OCI-LY7 (cell line): ENCODE measurements around the gene UBAP2L. TPM values are rescaled to one million over a fixed set of nuclear protein-coding genes. Genes with fewer than 3 reads are reported as not detected.

Experiments
- BruUV-seq: library from RNA; stranded (reverse); fragments of 400-500 nt; replicated peaks from 2 replicates; lab custom pipeline; 2021; lab: Mats Ljungman, UMichigan
- CTCF ChIA-PET: fragments of 300-600 bp; sonication (Branson Sonifier 250); formaldehyde crosslinking; loops from one replicate; lab custom pipeline; 2022; ENCODE audit warnings: antibody characterized with exemption; ENCODE audit not compliant: unreplicated experiment; lab: Charles Lee
- POLR2A ChIA-PET: fragments of 300-600 bp; sonication (Branson Sonifier 250); formaldehyde crosslinking; loops from one replicate; lab custom pipeline; 2022; ENCODE audit warnings: antibody characterized with exemption; lab: Charles Lee
- DNase-seq: peaks from one replicate; pipeline ENCODE4 v3.0.0-alpha.2; 2015; ENCODE audit warnings: low spot score
- H2AFZ ChIP-seq: fragments of 200-600 bp; sonication (generic), shearing (Covaris generic); 2 replicates; pipeline ENCODE4 v1.6.1; 2014; ENCODE audit warnings: mild to moderate bottlenecking, antibody characterized with exemption, low read length, moderate library complexity
- H3K27ac ChIP-seq: fragments of 200-600 bp; sonication (generic); 2 replicates; pipeline ENCODE4 v1.5.1; 2014; ENCODE audit warnings: mixed run types, low read depth, mild to moderate bottlenecking, moderate library complexity, low read length, inconsistent platforms; ENCODE audit not compliant: poor library complexity, severe bottlenecking
- H3K36me3 ChIP-seq: fragments of 200-600 bp; sonication (generic); 2 replicates; pipeline ENCODE4 v1.6.1; 2014; ENCODE audit warnings: mild to moderate bottlenecking, antibody characterized with exemption, low read length, moderate library complexity, mixed read lengths; ENCODE audit not compliant: insufficient read depth
- H3K4me1 ChIP-seq: fragments of 200-600 bp; sonication (generic); 2 replicates; pipeline ENCODE4 v1.5.1; 2014; ENCODE audit warnings: mild to moderate bottlenecking, low read length; ENCODE audit not compliant: insufficient read depth, poor library complexity, severe bottlenecking
- H3K4me2 ChIP-seq: fragments of 200-600 bp; sonication (generic); 2 replicates; pipeline ENCODE4 v1.6.1; 2014; ENCODE audit warnings: mild to moderate bottlenecking, low read length
- H3K4me3 ChIP-seq: fragments of 200-600 bp; sonication (generic); 2 replicates; pipeline ENCODE4 v1.5.1; 2014; ENCODE audit warnings: mild to moderate bottlenecking, low read depth, low read length; ENCODE audit not compliant: poor library complexity, severe bottlenecking
- H3K79me2 ChIP-seq: fragments of 200-600 bp; sonication (generic); 2 replicates; pipeline ENCODE4 v1.6.1; 2016; ENCODE audit warnings: low read depth, mild to moderate bottlenecking, low read length, moderate library complexity, mixed read lengths; ENCODE audit not compliant: insufficient read depth
- H3K9me2 ChIP-seq: fragments of 200-600 bp; sonication (generic); 2 replicates; pipeline ENCODE4 v1.6.1; 2016; ENCODE audit warnings: mild to moderate bottlenecking, low read length, mixed read lengths; ENCODE audit not compliant: insufficient read depth
- H3K9me3 ChIP-seq: fragments of 200-600 bp; sonication (generic); 2 replicates; pipeline ENCODE4 v1.6.1; 2014; ENCODE audit warnings: mild to moderate bottlenecking, mixed run types, low read length, mixed read lengths
- H4K20me1 ChIP-seq: fragments of 200-600 bp; sonication (generic); 2 replicates; pipeline ENCODE4 v1.6.1; 2014; ENCODE audit warnings: mild to moderate bottlenecking, antibody characterized with exemption, low read length, moderate library complexity, mixed read lengths; ENCODE audit not compliant: insufficient read depth
- CTCF ChIP-seq: fragments of 200-600 bp; sonication (generic); conservative IDR thresholded peaks from 2 replicates; pipeline ENCODE4 v1.5.1; 2014; ENCODE audit warnings: mild to moderate bottlenecking, antibody characterized with exemption, low read length, moderate library complexity, mixed read lengths
- EZH2phosphoT487 ChIP-seq: fragments of 200-600 bp; sonication (generic); IDR thresholded peaks from 2 replicates; pipeline ENCODE4 v1.6.1; 2018; ENCODE audit warnings: low read depth, borderline replicate concordance, mild to moderate bottlenecking, mixed run types, antibody characterized with exemption, low read length, moderate library complexity, mixed read lengths
- intact Hi-C: fragments of 100-400 bp; cut with micrococcal nuclease; formaldehyde crosslinking; loops from one replicate; pipeline ENCODE4 v1.10.0; 2022; ENCODE audit not compliant: unreplicated experiment
- total RNA-seq, 2 experiments: library from RNA; depleted of rRNA in 1 of 2; stranded (reverse); fragments of >200 nt in 1 of 2; shearing (Covaris generic) in 1 of 2; gene quantifications; 2 replicates each; pipeline ENCODE4 v1.2.3, GENCODE V29; 2014 to 2022

The UBAP2L gene
- total RNA-seq, 2 experiments from 2014 or later: 80.4 to 179 TPM

GRCh38 chr1:154240294-154240833 lies 19.6 kb downstream of the UBAP2L start:
- no peak overlapping the region for H2AFZ ChIP-seq
- intact Hi-C loops: no loop called here
- peaks cover 4% of the 10 kb centered on the region for H4K20me1 ChIP-seq
- peaks cover 36% of the 10 kb centered on the region for H3K79me2 ChIP-seq
- H3K4me1 ChIP-seq: no peaks in the 10 kb centered on the region
- POLR2A ChIA-PET: interaction anchor here (1.0 kb wide), 1 partner anchor 57 kb away, joined by 4 read pairs; no protein-coding TSS in a partner anchor
- TF ChIP-seq CTCF (no peak), EZH2phosphoT487 (no peak)
- no peaks in the 10 kb centered on the region for H3K9me2 ChIP-seq
- no peak overlapping the region for H3K4me3 ChIP-seq
- no peak overlapping the region for H3K27ac ChIP-seq
- no peak for DNase-seq
- H3K9me3 ChIP-seq: no peaks in the 10 kb centered on the region
- BruUV-seq: no TSS peak
- H3K4me2 ChIP-seq: no peak overlapping the region
- H3K36me3 ChIP-seq: peaks cover 100% of the 10 kb centered on the region
- CTCF ChIA-PET: no interaction called here

- no peak overlapping the region for H3K4me2 ChIP-seq
- DNase-seq: no peak
- CTCF ChIA-PET: no interaction called here
- H4K20me1 ChIP-seq: peaks cover 4% of the 10 kb centered on the region; the same call in 1 of the 2 replicates
- no peak overlapping the region for H3K27ac ChIP-seq
- H3K79me2 ChIP-seq: peaks cover 33% of the 10 kb centered on the region
- no peaks in the 10 kb centered on the region for H3K9me2 ChIP-seq
- peaks cover 100% of the 10 kb centered on the region for H3K36me3 ChIP-seq
- no peaks in the 10 kb centered on the region for H3K9me3 ChIP-seq
- intact Hi-C loops: no loop called here
- TF ChIP-seq EZH2phosphoT487 (no peak), CTCF (no peak)
- POLR2A ChIA-PET: no interaction called here
- no peak overlapping the region for H3K4me3 ChIP-seq
- no peak overlapping the region for H2AFZ ChIP-seq
- no peaks in the 10 kb centered on the region for H3K4me1 ChIP-seq
- no TSS peak for BruUV-seq
These were observed 21.1 kb downstream of the UBAP2L start for GRCh38 chr1:154241703-154242351.

DNA sequence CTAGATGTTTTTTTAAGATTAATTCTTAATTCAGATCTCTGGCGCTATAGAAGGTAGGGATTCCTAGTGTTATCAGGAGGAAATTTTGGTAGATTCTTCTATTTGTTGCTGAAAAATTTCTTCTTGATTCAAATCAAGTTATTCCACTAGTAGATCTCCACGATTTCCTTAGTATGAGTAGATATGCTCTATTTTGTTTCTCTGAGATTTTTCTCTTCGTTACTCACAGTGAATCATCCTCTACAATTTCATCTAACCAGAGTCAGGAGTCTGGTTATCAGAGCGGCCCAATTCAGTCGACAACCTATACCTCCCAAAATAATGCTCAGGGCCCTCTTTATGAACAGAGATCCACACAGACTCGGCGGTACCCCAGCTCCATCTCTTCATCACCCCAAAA lies 32.9 kb downstream of the UBAP2L start:
- Histone ChIP-seq H3K4me1 (no peaks in the 10 kb centered on the region), H3K79me2 (no peaks in the 10 kb centered on the region), H3K9me3 (no peaks in the 10 kb centered on the region), H3K27ac (no peak overlapping the region), H2AFZ (no peak overlapping the region), H3K4me2 (no peak overlapping the region), H3K4me3 (no peak overlapping the region), H3K9me2 (no peaks in the 10 kb centered on the region), H4K20me1 (no peaks in the 10 kb centered on the region), H3K36me3 (peaks cover 100% of the 10 kb centered on the region)
- intact Hi-C loops: no loop called here
- POLR2A ChIA-PET: no interaction called here
- BruUV-seq: no TSS peak
- CTCF ChIA-PET: interaction anchor here (0.5 kb wide), 1 partner anchor 39 kb away, joined by 3 read pairs; no protein-coding TSS in a partner anchor
- no peak for DNase-seq
- TF ChIP-seq EZH2phosphoT487: no peak
- TF ChIP-seq CTCF: no peak
